Choroid plexus epithelial cell (primary cell): Measurements from ENCODE around the gene MPC1.

Experiments
- DNase-seq: peaks from one replicate; pipeline ENCODE4 v3.0.0-alpha.2; 2010; ENCODE audit warnings: low read depth
- H3K4me3 ChIP-seq: 2 replicates; pipeline ENCODE4 v1.5.1; 2011; ENCODE audit warnings: low read depth, mild to moderate bottlenecking, control low read depth, low read length, moderate library complexity
- TF ChIP-seq, protein P1 (sequence below): conservative IDR thresholded peaks from 2 replicates; pipeline ENCODE4 v1.5.1; 2011; ENCODE audit warnings: low read depth, mild to moderate bottlenecking, control low read depth, inconsistent platforms, low read length, moderate library complexity

MPC1 gene

DNA sequence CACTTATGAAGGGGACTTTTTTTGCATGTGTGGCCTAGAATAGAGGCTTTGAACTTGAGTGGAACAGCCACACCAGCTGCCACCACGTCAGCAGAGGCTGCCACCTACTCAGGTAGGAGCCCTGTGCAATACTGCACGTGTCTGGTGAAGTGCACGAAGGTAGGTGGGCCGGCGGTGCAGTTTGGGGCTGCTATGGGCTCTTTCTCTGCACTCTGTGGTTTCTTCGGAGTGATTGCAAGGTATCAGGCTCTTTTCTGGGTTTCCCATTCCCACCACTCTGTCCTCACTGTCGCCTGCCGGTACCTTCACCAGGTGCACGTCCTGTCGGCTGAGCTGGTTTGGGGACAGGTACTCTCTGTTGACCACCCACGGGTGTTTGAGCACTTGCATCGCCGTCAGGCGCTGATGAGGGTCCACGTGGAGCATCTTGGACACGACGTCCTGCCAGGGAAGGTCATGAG is 30.8 kb upstream of the MPC1 start:
- H3K4me3 ChIP-seq: no peak overlapping the region
- DNase-seq: no peak
- TF ChIP-seq, protein P1, sequence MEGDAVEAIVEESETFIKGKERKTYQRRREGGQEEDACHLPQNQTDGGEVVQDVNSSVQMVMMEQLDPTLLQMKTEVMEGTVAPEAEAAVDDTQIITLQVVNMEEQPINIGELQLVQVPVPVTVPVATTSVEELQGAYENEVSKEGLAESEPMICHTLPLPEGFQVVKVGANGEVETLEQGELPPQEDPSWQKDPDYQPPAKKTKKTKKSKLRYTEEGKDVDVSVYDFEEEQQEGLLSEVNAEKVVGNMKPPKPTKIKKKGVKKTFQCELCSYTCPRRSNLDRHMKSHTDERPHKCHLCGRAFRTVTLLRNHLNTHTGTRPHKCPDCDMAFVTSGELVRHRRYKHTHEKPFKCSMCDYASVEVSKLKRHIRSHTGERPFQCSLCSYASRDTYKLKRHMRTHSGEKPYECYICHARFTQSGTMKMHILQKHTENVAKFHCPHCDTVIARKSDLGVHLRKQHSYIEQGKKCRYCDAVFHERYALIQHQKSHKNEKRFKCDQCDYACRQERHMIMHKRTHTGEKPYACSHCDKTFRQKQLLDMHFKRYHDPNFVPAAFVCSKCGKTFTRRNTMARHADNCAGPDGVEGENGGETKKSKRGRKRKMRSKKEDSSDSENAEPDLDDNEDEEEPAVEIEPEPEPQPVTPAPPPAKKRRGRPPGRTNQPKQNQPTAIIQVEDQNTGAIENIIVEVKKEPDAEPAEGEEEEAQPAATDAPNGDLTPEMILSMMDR: no peak

DNA sequence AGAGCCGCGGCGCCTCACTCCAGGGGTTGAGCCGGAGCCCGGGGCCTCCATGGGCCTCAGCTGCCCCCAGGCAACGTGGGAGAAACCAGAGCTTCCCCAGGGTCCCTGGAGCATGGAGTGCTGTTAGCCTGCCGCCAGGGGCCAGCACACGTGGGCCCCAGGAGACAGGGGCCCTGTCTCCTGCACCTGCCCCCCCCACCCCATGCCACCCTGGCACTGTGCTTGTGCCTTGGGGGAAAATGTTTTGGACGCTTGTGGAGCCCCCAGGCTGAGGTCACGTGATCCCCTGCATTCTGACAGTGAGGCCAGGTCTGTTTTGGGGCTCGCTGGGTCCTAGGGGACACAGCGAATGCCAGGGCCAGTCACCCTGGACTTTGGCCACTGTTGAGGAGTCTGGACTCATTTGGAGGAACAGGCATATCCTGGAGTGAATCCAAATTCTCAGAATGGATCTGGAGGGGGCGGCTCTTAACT is 30.2 kb upstream of the MPC1 start:
- H3K4me3 ChIP-seq: no peak overlapping the region
- TF ChIP-seq, protein P1: no peak
- no peak for DNase-seq

DNA sequence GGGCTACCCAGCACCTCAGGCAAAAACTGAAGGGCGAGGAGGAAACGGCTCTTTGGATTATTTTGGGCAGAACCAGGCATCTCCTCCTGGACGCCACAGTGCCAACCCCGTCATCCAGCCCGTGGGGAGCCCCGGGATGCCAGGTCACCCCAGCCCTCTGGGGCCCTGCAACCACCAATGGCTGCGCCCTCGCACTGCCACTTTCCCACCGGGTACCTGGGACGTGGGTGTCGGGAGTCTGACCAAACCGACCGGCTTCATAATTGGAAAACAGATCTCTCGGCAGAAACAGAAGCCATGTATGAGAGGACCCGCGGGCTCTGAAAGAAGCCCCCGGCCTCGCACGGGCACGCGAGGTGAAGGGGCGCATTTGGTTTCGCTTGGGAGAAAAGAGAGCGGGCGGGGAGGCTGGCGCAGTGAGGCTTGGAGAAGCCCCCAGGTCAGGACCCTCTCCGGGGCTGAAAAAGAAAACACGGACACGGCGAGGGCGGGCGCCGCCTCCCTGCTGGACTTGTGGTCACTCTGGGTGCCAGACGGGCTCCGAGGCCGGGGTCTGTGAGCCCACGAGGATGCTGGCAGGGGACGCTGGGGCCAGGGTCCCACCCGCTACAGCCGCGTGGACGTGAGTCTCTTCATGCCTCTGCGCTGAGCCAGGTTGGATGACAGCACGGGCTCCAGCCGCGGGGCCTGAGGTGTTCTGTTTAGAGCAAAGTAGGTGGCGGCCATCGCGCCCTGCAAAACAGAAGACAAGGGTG is 29.6 kb upstream of the MPC1 start:
- no peak for DNase-seq
- TF ChIP-seq, protein P1: no peak
- no peak overlapping the region for H3K4me3 ChIP-seq

DNA sequence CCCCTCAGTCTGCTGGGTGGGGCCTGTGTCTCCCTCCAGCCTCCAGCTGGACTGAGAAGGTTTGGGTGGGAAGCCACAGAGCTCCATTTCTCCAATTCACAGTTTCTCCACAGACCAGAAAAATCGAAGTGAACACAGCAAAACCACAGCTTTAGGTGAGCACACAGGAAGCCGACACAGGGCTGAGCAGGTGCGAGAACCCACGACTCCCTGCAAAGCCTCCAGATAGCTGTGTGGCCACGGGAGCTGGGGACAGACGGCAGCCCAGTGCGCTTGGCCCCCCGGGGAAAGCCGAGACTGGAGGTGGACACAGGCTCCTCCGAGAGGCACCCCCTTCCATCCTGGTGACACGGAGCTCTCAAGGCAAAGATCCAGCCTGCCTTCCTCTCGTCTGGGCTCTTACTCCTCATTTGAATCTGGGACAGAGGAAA is 29.0 kb upstream of the MPC1 start:
- DNase-seq: no peak
- TF ChIP-seq, protein P1: no peak
- no peak overlapping the region for H3K4me3 ChIP-seq

DNA sequence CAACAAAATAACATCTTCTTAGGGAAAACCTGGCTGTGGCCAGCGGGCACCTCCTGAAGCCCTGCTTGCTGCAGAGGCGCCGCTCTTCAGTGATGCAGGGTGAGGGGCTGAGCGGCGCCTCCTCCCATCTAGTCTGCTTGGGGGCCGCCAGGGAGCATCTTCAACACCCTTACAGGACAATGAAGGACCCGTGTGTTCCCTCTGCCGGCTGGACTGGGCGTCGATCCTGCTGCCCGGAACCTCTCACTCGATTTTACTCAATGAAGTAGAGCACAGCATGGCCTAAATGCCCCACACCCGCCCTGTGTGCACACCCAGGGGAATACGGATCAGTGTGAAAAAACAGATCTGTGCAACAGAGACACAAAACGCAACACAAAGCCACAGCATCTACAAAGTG is 28.5 kb upstream of the MPC1 start:
- no peak for DNase-seq
- TF ChIP-seq, protein P1: no peak
- no peak overlapping the region for H3K4me3 ChIP-seq

DNA sequence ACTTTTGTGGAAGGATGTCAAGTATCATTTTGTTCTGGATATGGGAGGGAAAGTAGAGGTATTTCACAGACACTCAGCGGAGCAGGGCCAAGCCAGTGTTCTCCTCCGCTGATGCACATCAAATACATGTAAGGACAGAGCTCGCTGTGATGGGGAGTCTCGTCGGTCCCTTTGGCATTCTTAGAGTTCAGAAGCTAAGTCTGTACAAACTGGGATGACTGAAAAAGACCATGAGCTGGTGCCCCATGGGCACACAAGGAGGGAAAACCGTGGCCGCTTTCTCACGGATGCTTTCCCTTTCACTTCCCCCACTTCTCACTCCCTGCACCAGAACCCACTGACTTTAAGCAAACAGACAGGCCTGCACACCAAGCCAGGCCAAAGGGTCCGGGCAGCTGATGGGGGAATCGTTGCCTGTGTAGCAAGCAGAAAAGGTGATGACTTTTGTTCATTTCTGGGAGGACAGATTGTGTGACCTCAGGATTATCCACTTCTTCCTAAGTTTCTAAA is 27.7 kb upstream of the MPC1 start:
- DNase-seq: no peak
- H3K4me3 ChIP-seq: no peak overlapping the region
- TF ChIP-seq, protein P1: no peak
